ENCODE results near the gene TBX4. TPM values are rescaled to one million over a fixed set of nuclear protein-coding genes. Genes with fewer than 3 reads are reported as not detected.
A peak's percentile ranks its signal among the peaks of the same experiment; 100 is the strongest.

TBX4 gene
- total RNA-seq, 4 donors from 2014 or later: not detected

DNA sequence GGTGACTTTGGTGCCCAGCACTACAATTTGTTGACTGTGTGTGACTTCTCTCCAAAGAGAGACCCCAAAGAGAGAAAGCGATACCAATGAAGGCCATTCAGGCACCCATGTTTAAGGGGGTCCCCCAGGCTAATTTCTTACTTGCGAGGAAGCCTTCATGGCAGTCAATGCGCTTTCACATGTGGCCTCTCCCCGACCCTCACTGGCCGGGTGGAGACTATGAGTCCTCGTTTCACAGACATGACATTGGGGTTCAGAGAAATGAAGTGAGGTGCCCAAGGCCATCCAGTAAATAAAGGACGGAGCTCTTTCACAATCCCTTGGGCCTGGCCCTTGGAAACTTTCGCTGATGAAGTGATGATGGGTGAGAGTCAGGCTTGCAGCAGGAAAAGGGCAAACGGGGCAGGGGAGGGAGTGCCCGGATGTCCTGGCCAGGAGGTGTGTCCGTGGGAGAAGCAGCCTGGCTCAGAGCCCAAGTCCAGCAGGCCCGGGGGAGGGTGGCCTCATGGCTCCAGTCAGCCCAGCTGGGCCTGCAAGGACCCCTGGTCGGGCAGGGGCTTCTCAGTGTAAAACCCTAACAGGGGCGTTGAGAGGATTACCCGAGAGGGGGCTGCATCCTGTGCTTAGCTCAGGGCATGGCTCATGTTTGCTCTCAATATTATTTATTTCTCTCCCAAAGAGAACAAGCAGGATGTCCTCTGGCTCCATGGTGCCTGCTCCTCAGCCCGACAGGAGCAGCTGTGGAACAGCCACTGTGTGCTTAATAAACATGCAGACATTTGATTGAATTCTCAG, 37.9 kb upstream of the TBX4 start:
- no peaks in the 10 kb centered on the region for H3K9me3 ChIP-seq
- peaks cover 0 to 39% (median 23%) of the 10 kb centered on the region in 4 donors for H3K4me1 ChIP-seq
- H3K4me3 ChIP-seq: no peak overlapping the region
- TF ChIP-seq CTCF (IDR thresholded peaks at IDR 0.05) (no peak), POLR2A (IDR thresholded peaks at IDR 0.05) (no peak)
- H3K27me3 ChIP-seq: peaks cover 0 to 16% of the 10 kb centered on the region in 2 donors
- peak; percentile 8 to 54 (median 47) for DNase-seq
- no peak overlapping the region for H3K27ac ChIP-seq
- no peaks in the 10 kb centered on the region for H3K36me3 ChIP-seq

- no peak overlapping the region for H3K4me3 ChIP-seq
- no peaks in the 10 kb centered on the region for H3K9me3 ChIP-seq
- H3K4me1 ChIP-seq: peaks cover 0 to 35% (median 20%) of the 10 kb centered on the region in 4 donors
- H3K27me3 ChIP-seq: peaks cover 0 to 13% of the 10 kb centered on the region in 2 donors
- no peak for TF ChIP-seq CTCF (IDR thresholded peaks at IDR 0.05)
- no peak for TF ChIP-seq POLR2A (IDR thresholded peaks at IDR 0.05)
- no peak overlapping the region for H3K27ac ChIP-seq
- DNase-seq: no peak
- no peaks in the 10 kb centered on the region for H3K36me3 ChIP-seq
Measured at GRCh38 chr17:61414936-61415251, 37.3 kb upstream of the TBX4 start.

GRCh38 chr17:61415374-61416210, 36.6 kb upstream of the TBX4 start:
- Histone ChIP-seq H3K4me3 (no peak overlapping the region), H3K4me1 (peaks cover 0 to 28% (median 13%) of the 10 kb centered on the region in 4 donors), H3K27me3 (peaks cover 0 to 6% of the 10 kb centered on the region in 2 donors), H3K9me3 (no peaks in the 10 kb centered on the region), H3K36me3 (no peaks in the 10 kb centered on the region), H3K27ac (no peak overlapping the region)
- DNase-seq: peak in 1 of 3 donors; percentile 39
- TF ChIP-seq CTCF (IDR thresholded peaks at IDR 0.05): no peak
- TF ChIP-seq POLR2A (IDR thresholded peaks at IDR 0.05): no peak

GRCh38 chr17:61416211-61416539, 36.0 kb upstream of the TBX4 start:
- no peaks in the 10 kb centered on the region for H3K36me3 ChIP-seq
- peak in 1 of 3 donors; percentile 39 for DNase-seq
- peaks cover 0 to 22% (median 7%) of the 10 kb centered on the region in 4 donors for H3K4me1 ChIP-seq
- H3K4me3 ChIP-seq: no peak overlapping the region
- no peaks in the 10 kb centered on the region for H3K9me3 ChIP-seq
- H3K27ac ChIP-seq: no peak overlapping the region
- peaks cover 0 to 1% of the 10 kb centered on the region in 2 donors for H3K27me3 ChIP-seq
- TF ChIP-seq CTCF (IDR thresholded peaks at IDR 0.05) (no peak), POLR2A (IDR thresholded peaks at IDR 0.05) (no peak)

GRCh38 chr17:61416540-61417363, 35.5 kb upstream of the TBX4 start:
- Histone ChIP-seq H3K9me3 (no peaks in the 10 kb centered on the region), H3K4me1 (peaks cover 0 to 17% (median 3%) of the 10 kb centered on the region in 4 donors), H3K27me3 (no peaks in the 10 kb centered on the region), H3K27ac (no peak overlapping the region), H3K36me3 (no peaks in the 10 kb centered on the region), H3K4me3 (peak overlapping the region in 1 of 4 donors; percentile 24)
- peak; percentile 47 to 84 (median 80) for DNase-seq
- TF ChIP-seq CTCF (IDR thresholded peaks at IDR 0.05) (peak; percentile 47 to 86 (median 80)), POLR2A (IDR thresholded peaks at IDR 0.05) (no peak)

Data from Peyer's patch (tissue), 4 donors.